MCF 10A (cell line): ENCODE measurements around the gene HARS1. TPM values are rescaled to one million over a fixed set of nuclear protein-coding genes. Genes with fewer than 3 reads are reported as not detected.

Experiments used
- Bru-seq: library from RNA; stranded (reverse); fragments of 400-500 nt; gene quantifications from one replicate; lab custom pipeline; 2021; lab: Mats Ljungman, UMichigan
- BruChase-seq, 2 experiments: library from RNA; stranded (reverse); fragments of 400-500 nt; gene quantifications; one replicate each; lab custom pipeline; 2021; lab: Mats Ljungman, UMichigan
- BruUV-seq: library from RNA; stranded (reverse); fragments of 400-500 nt; replicated peaks from 2 replicates; lab custom pipeline; 2021; lab: Mats Ljungman, UMichigan
- CTCF ChIA-PET: fragments of 300-600 bp; sonication (Branson Sonifier 250); formaldehyde crosslinking; extraction: SDS; loops from one replicate; lab custom pipeline; 2021; ENCODE audit warnings: antibody characterized with exemption, inconsistent platforms; lab: Yijun Ruan, JAX
- POLR2A ChIA-PET: fragments of 300-600, 350-650 bp; sonication (Branson Sonifier 250); formaldehyde crosslinking; extraction: SDS; loops from one replicate; lab custom pipeline; 2020; ENCODE audit warnings: antibody characterized with exemption, inconsistent platforms; lab: Yijun Ruan, JAX
- DNase-seq: peaks from one replicate; pipeline ENCODE4 v3.0.0-alpha.2; 2018; ENCODE audit not compliant: unreplicated experiment
- H3K27ac Mint-ChIP-seq: one replicate; pipeline ENCODE4 v1.8.0; 2022; ENCODE audit warnings: mild to moderate bottlenecking, low read depth, mixed read lengths; ENCODE audit not compliant: unreplicated experiment
- H3K27me3 Mint-ChIP-seq: one replicate; pipeline ENCODE4 v1.8.0; 2022; ENCODE audit warnings: mixed read lengths; ENCODE audit not compliant: insufficient read depth, unreplicated experiment
- H3K36me3 Mint-ChIP-seq: one replicate; pipeline ENCODE4 v1.8.0; 2022; ENCODE audit warnings: mild to moderate bottlenecking, moderate library complexity, mixed read lengths; ENCODE audit not compliant: insufficient read depth, unreplicated experiment
- H3K4me1 Mint-ChIP-seq: one replicate; pipeline ENCODE4 v1.8.0; 2022; ENCODE audit warnings: mixed read lengths; ENCODE audit not compliant: insufficient read depth, unreplicated experiment
- H3K4me3 Mint-ChIP-seq: one replicate; pipeline ENCODE4 v1.8.0; 2022; ENCODE audit warnings: mild to moderate bottlenecking, moderate library complexity, mixed read lengths; ENCODE audit not compliant: unreplicated experiment
- H3K9me3 Mint-ChIP-seq: one replicate; pipeline ENCODE4 v1.8.0; 2022; ENCODE audit warnings: mixed read lengths; ENCODE audit not compliant: unreplicated experiment
- CTCF ChIP-seq: fragments of 200-600 bp; IDR thresholded peaks from one replicate; pipeline ENCODE4 v1.8.0; 2022; ENCODE audit warnings: antibody characterized with exemption, mild to moderate bottlenecking; ENCODE audit not compliant: unreplicated experiment
- intact Hi-C: fragments of 100-400 bp; cut with micrococcal nuclease; formaldehyde crosslinking; loops from 2 replicates; pipeline ENCODE4 v1.14.1; 2022
- long read RNA-seq: library from polyadenylated mRNA; stranded (forward); transcript quantifications from one replicate; pipeline ENCODE4 v2.0.0, GENCODE V29; 2022
- total RNA-seq: library from RNA; stranded (reverse); gene quantifications from 2 replicates; pipeline ENCODE4 v1.2.3, GENCODE V29; 2022

Gene HARS1
- total RNA-seq (126 and 131 TPM in 2 replicates), Bru-seq, nascent RNA (percentile 90 among the genes with signal in this experiment), BruChase-seq, experiment 1, labeled RNA remaining after a 6-hour chase (percentile 91 among the genes with signal in this experiment), BruChase-seq, experiment 2, labeled RNA remaining after a 2-hour chase (percentile 92 among the genes with signal in this experiment)
- long read RNA-seq, transcript HARS-215 (13 exons, 1,945 nt) = major isoform, 392 of 474 reads
- long read RNA-seq, transcript HARS-204 (12 exons, 1,789 nt) = minor isoform, 8 of 474 reads
- long read RNA-seq, transcript HARS-205 (13 exons, 1,896 nt) = minor isoform, 11 of 474 reads
- long read RNA-seq, partial matches to known transcripts = 24 of 474 reads
- long read RNA-seq, other reads (novel, unspliced or antisense) = 32 of 474 reads

- DNase-seq = peak; percentile 99
- peak within 1 kb of the TSS; percentile 88 for H3K4me3 Mint-ChIP-seq
- TF ChIP-seq CTCF = no peak
- H3K27ac Mint-ChIP-seq = peak within 1 kb of the TSS; percentile 87
- peaks cover 16% of the 10 kb centered on the region for H3K4me1 Mint-ChIP-seq
- H3K9me3 Mint-ChIP-seq = no peaks in the 10 kb centered on the region
- BruUV-seq = no TSS peak
- intact Hi-C loops = loop anchor here (1.0 kb wide), 4 partner anchors 20 to 116 kb away; partner anchors contain the start of genes IK, NDUFA2 and WDR55
- H3K36me3 Mint-ChIP-seq = peaks cover 85% of the 10 kb centered on the region
- CTCF ChIA-PET = interaction anchor here (0.6 to 2.9 kb wide), 19 partner anchors 10 to 538 kb away, joined by 3 to 14 read pairs (median 3); partner anchors contain the start of genes EIF4EBP3 and WDR55
- POLR2A ChIA-PET = interaction anchor here (0.6 to 9.6 kb wide), 47 partner anchors 11 to 574 kb away, joined by 3 to 153 read pairs (median 6); partner anchors contain the start of genes ANKHD1, APBB3, DND1 and EIF4EBP3
- no peaks in the 10 kb centered on the region for H3K27me3 Mint-ChIP-seq
Observed at GRCh38 chr5:140690941-140691924, at the start of gene HARS1, which contains the start of gene HARS2. TSS of gene HARS1 (minus strand) at chr5:140691370. CDS start at chr5:140691304, 66 bp downstream. TSS of gene HARS2 (plus strand) at chr5:140691455. CDS start at chr5:140691649, 194 bp downstream.

- CTCF ChIA-PET = no interaction called here
- POLR2A ChIA-PET = interaction anchor here (0.5 kb wide), 1 partner anchor 281 kb away, joined by 4 read pairs; no protein-coding TSS in a partner anchor
- intact Hi-C loops = no loop called here
- no peak overlapping the region for H3K4me3 Mint-ChIP-seq
- H3K9me3 Mint-ChIP-seq = peaks cover 16% of the 10 kb centered on the region
- H3K27me3 Mint-ChIP-seq = peaks cover 10% of the 10 kb centered on the region
- no peaks in the 10 kb centered on the region for H3K4me1 Mint-ChIP-seq
- no peak for TF ChIP-seq CTCF
- DNase-seq = no peak
- no peak overlapping the region for H3K27ac Mint-ChIP-seq
- H3K36me3 Mint-ChIP-seq = no peaks in the 10 kb centered on the region
- no TSS peak for BruUV-seq
Observed at GRCh38 chr5:140737486-140737885, 46.3 kb upstream of the HARS1 start.

- Mint-ChIP-seq H3K9me3 (peaks cover 16% of the 10 kb centered on the region), H3K27me3 (peaks cover 10% of the 10 kb centered on the region), H3K27ac (no peak overlapping the region), H3K4me3 (no peak overlapping the region), H3K36me3 (no peaks in the 10 kb centered on the region), H3K4me1 (no peaks in the 10 kb centered on the region)
- no TSS peak for BruUV-seq
- peak; percentile 25 for DNase-seq
- peak; percentile 16 for TF ChIP-seq CTCF
- intact Hi-C loops = no loop called here
- ChIA-PET CTCF (interaction anchor here (0.6 kb wide), 1 partner anchor 161 kb away, joined by 3 read pairs; no protein-coding TSS in a partner anchor), POLR2A (interaction anchor here (0.6 to 0.9 kb wide), 3 partner anchors 23 to 834 kb away, joined by 3 read pairs; partner anchors contain the start of genes HARS1 and HARS2)
Observed at GRCh38 chr5:140734354-140734753, 43.2 kb upstream of the HARS1 start.
